ENCODE data around the gene COL21A1. TPM values are rescaled to one million over a fixed set of nuclear protein-coding genes. Genes with fewer than 3 reads are reported as not detected.

Gene COL21A1
- total and polyA plus RNA-seq, 2 of the 13 experiments (the other 11 are each of a cell fraction or from before 2014, with no cell fraction given) = 0.13 TPM; not detected in 1

GRCh38 chr6:56091159-56091869, 156.1 kb downstream of the COL21A1 start (continued):
- no peak for TF ChIP-seq ZFP91 (CRISPR knock-in tag; IDR thresholded peaks at IDR 0.05; ENCODE audit: borderline replicate concordance)
- TF ChIP-seq RCOR2 (CRISPR knock-in tag; IDR thresholded peaks at IDR 0.05) = 0 out of 2 replicates have a peak, but pooled peaks have one; percentile 19
- peak; percentile 83; the same call in 1 of the 2 replicates for TF ChIP-seq SMAD3 (CRISPR knock-in tag; IDR thresholded peaks at IDR 0.05)
- no peak for TF ChIP-seq KDM5B (CRISPR knock-in tag; IDR thresholded peaks at IDR 0.05; ENCODE audit: borderline replicate concordance)
- TF ChIP-seq BORCS8-MEF2B (CRISPR knock-in tag; IDR thresholded peaks at IDR 0.05) = no peak
- TF ChIP-seq ATF3 (CRISPR knock-in tag; IDR thresholded peaks at IDR 0.05) = peak; percentile 42; the same call in 1 of the 2 replicates
- peak; percentile 47 to 72; a peak in 2 of 4 replicates for TF ChIP-seq EP300 (IDR thresholded peaks at IDR 0.05; ENCODE audit: low read depth in 2 of 2, low read length in 2 of 2)
- peak; percentile 38; the same call in 1 of the 2 replicates for TF ChIP-seq EP300 (CRISPR knock-in tag; IDR thresholded peaks at IDR 0.05; ENCODE audit: borderline replicate concordance)
- TF ChIP-seq ASH2L (IDR thresholded peaks at IDR 0.05; ENCODE audit: insufficient read length, low read depth, low read length) = peak; percentile 29
- no peak for TF ChIP-seq SSRP1 (CRISPR knock-in tag; IDR thresholded peaks at IDR 0.05)
- no peak for TF ChIP-seq ETV6 (CRISPR knock-in tag; conservative IDR thresholded peaks at IDR 0.05)
- TF ChIP-seq SOX5 (CRISPR knock-in tag; IDR thresholded peaks at IDR 0.05; ENCODE audit: borderline replicate concordance) = peak; percentile 83
- TF ChIP-seq E2F2 (CRISPR knock-in tag; IDR thresholded peaks at IDR 0.05; ENCODE audit: borderline replicate concordance) = no peak
- TF ChIP-seq NCOA1 (CRISPR knock-in tag; IDR thresholded peaks at IDR 0.05) = no peak
- no peak for TF ChIP-seq ZBTB44 (CRISPR knock-in tag; IDR thresholded peaks at IDR 0.05)
- no peak for TF ChIP-seq MXD1 (CRISPR knock-in tag; IDR thresholded peaks at IDR 0.05)
- no peak for TF ChIP-seq ZMYM3 (CRISPR knock-in tag; IDR thresholded peaks at IDR 0.05)
- TF ChIP-seq FIP1L1 (IDR thresholded peaks at IDR 0.05; ENCODE audit: borderline replicate concordance, insufficient read depth, low read depth, low read length) = no peak
- TF ChIP-seq HOXA9 (CRISPR knock-in tag; IDR thresholded peaks at IDR 0.05; ENCODE audit: borderline replicate concordance) = no peak
- TF ChIP-seq RXRB (CRISPR knock-in tag; IDR thresholded peaks at IDR 0.05; ENCODE audit: borderline replicate concordance) = peak; percentile 55; the same call in 1 of the 2 replicates
- no peak for TF ChIP-seq ZNF503 (CRISPR knock-in tag; IDR thresholded peaks at IDR 0.05)
- TF ChIP-seq PAF1 (CRISPR knock-in tag; IDR thresholded peaks at IDR 0.05) = no peak
- TF ChIP-seq BCL6 (CRISPR knock-in tag; IDR thresholded peaks at IDR 0.05) = peak; percentile 89

Measured in HepG2 (cell line).